Measurements from ENCODE around the gene ZNF423. TPM values are rescaled to one million over a fixed set of nuclear protein-coding genes. Genes with fewer than 3 reads are reported as not detected.

ZNF423 gene
- polyA plus RNA-seq, 1 donor from 2014 or later: 4.5 TPM

DNA sequence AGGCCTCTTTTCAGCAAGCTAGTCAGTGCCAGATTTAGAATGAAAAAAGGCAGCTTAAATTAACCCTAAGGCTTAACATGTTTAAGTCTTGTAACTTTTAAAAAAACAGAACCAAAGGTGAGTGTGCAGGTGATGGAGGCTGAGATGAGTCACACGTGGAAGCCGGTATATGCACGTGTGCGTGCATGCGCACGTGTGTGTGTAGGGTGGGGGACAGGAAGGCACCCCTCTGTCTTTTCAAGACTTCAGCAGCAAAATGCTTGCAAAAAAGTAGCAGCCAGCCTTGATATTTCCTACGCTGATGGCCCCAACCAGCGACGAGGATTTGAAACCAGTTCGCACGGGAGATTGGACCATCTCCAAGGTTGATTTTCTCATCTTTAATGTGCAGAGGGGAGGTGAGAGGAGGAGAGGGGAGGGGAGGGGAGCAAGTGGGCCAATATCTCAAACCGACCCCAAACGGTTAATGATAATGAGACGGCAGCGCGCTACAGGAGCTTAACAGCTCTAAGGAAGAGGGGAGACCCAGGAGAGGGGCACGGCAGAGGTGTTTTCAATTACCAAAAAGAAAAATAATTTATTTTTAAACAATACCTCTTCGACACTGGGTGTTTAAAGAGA, 154.7 kb downstream of the ZNF423 start:
- Histone ChIP-seq H3K27ac (ENCODE audit: low read length) (peak overlapping the region; percentile 75), H3K36me3 (ENCODE audit: insufficient read depth, low read length) (no peaks in the 10 kb centered on the region), H3K9me2 (ENCODE audit: insufficient read depth, low read length) (no peaks in the 10 kb centered on the region), H4K20me1 (ENCODE audit: insufficient read depth) (no peaks in the 10 kb centered on the region), H3K9ac (ENCODE audit: low read length) (peak overlapping the region; percentile 59), H2AFZ (ENCODE audit: low read depth, low read length) (no peak overlapping the region), H3K9me3 (ENCODE audit: low read length) (no peaks in the 10 kb centered on the region), H3K4me3 (ENCODE audit: low read length) (peak overlapping the region; percentile 63), H3K79me2 (replicated peaks; ENCODE audit: insufficient read depth, low read length) (no peaks in the 10 kb centered on the region), H3K4me2 (ENCODE audit: low read length) (peak overlapping the region; percentile 64), H3F3A (ENCODE audit: insufficient read depth, low read length, poor library complexity, severe bottlenecking) (peaks cover 17% of the 10 kb centered on the region), H3K27me3 (ENCODE audit: insufficient read depth, low read depth, low read length) (no peaks in the 10 kb centered on the region)
- TF ChIP-seq, protein P1, sequence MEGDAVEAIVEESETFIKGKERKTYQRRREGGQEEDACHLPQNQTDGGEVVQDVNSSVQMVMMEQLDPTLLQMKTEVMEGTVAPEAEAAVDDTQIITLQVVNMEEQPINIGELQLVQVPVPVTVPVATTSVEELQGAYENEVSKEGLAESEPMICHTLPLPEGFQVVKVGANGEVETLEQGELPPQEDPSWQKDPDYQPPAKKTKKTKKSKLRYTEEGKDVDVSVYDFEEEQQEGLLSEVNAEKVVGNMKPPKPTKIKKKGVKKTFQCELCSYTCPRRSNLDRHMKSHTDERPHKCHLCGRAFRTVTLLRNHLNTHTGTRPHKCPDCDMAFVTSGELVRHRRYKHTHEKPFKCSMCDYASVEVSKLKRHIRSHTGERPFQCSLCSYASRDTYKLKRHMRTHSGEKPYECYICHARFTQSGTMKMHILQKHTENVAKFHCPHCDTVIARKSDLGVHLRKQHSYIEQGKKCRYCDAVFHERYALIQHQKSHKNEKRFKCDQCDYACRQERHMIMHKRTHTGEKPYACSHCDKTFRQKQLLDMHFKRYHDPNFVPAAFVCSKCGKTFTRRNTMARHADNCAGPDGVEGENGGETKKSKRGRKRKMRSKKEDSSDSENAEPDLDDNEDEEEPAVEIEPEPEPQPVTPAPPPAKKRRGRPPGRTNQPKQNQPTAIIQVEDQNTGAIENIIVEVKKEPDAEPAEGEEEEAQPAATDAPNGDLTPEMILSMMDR (IDR thresholded peaks at IDR 0.05; ENCODE audit: poor library complexity, severe bottlenecking): no peak
- peak; percentile 94 for TF ChIP-seq MXI1 (conservative IDR thresholded peaks at IDR 0.05; ENCODE audit: poor library complexity, severe bottlenecking)

GRCh38 chr16:49700251-49701064, 155.5 kb downstream of the ZNF423 start:
- no peaks in the 10 kb centered on the region for H4K20me1 ChIP-seq (ENCODE audit: insufficient read depth)
- H3K4me3 ChIP-seq (ENCODE audit: low read length): peak overlapping the region; percentile 63
- H3K9me2 ChIP-seq (ENCODE audit: insufficient read depth, low read length): no peaks in the 10 kb centered on the region
- no peak for TF ChIP-seq POLR2AphosphoS5 (IDR thresholded peaks at IDR 0.05)
- no peak for TF ChIP-seq SMC3 (conservative IDR thresholded peaks at IDR 0.05; ENCODE audit: poor library complexity)
- TF ChIP-seq EZH2 (IDR thresholded peaks at IDR 0.05; ENCODE audit: borderline replicate concordance, insufficient read depth, low read length, poor library complexity, severe bottlenecking): no peak
- no peak for TF ChIP-seq RAD21 (conservative IDR thresholded peaks at IDR 0.05)
- TF ChIP-seq, protein P1 (IDR thresholded peaks at IDR 0.05; ENCODE audit: poor library complexity, severe bottlenecking): no peak
- H3K9me3 ChIP-seq (ENCODE audit: low read length): no peaks in the 10 kb centered on the region
- no peaks in the 10 kb centered on the region for H3K79me2 ChIP-seq (replicated peaks; ENCODE audit: insufficient read depth, low read length)
- no peaks in the 10 kb centered on the region for H3K36me3 ChIP-seq (ENCODE audit: insufficient read depth, low read length)
- H2AFZ ChIP-seq (ENCODE audit: low read depth, low read length): no peak overlapping the region
- H3K4me2 ChIP-seq (ENCODE audit: low read length): peak overlapping the region; percentile 64
- peak overlapping the region; percentile 75 for H3K27ac ChIP-seq (ENCODE audit: low read length)
- peak overlapping the region; percentile 46 for H3K9ac ChIP-seq (ENCODE audit: low read length)
- no peaks in the 10 kb centered on the region for H3K27me3 ChIP-seq (ENCODE audit: insufficient read depth, low read depth, low read length)
- H3F3A ChIP-seq (ENCODE audit: insufficient read depth, low read length, poor library complexity, severe bottlenecking): peaks cover 17% of the 10 kb centered on the region

DNA sequence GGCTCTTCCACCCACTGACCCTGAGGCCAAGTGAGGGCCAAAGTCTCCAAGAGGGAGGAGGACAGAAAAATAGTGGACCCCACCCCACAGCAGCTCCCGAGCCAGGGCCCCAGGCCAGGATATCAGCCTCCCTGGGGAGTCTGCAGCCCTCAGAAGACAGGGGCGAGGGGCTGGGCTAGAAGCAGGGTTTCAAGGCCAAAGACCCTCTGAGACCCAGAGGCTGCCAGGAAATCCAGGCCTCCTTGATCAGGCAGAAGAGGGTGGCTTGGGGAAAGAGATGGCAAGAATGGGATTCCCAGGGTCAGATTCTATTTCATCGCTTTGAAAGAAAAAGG, 156.1 kb downstream of the ZNF423 start:
- no peak overlapping the region for H3K4me2 ChIP-seq (ENCODE audit: low read length)
- no peaks in the 10 kb centered on the region for H3K9me2 ChIP-seq (ENCODE audit: insufficient read depth, low read length)
- no peaks in the 10 kb centered on the region for H3K9me3 ChIP-seq (ENCODE audit: low read length)
- H3K36me3 ChIP-seq (ENCODE audit: insufficient read depth, low read length): no peaks in the 10 kb centered on the region
- H3K9ac ChIP-seq (ENCODE audit: low read length): peak overlapping the region; percentile 46
- H4K20me1 ChIP-seq (ENCODE audit: insufficient read depth): no peaks in the 10 kb centered on the region
- H3K27ac ChIP-seq (ENCODE audit: low read length): peak overlapping the region; percentile 75
- H3K27me3 ChIP-seq (ENCODE audit: insufficient read depth, low read depth, low read length): no peaks in the 10 kb centered on the region
- TF ChIP-seq, protein P2, sequence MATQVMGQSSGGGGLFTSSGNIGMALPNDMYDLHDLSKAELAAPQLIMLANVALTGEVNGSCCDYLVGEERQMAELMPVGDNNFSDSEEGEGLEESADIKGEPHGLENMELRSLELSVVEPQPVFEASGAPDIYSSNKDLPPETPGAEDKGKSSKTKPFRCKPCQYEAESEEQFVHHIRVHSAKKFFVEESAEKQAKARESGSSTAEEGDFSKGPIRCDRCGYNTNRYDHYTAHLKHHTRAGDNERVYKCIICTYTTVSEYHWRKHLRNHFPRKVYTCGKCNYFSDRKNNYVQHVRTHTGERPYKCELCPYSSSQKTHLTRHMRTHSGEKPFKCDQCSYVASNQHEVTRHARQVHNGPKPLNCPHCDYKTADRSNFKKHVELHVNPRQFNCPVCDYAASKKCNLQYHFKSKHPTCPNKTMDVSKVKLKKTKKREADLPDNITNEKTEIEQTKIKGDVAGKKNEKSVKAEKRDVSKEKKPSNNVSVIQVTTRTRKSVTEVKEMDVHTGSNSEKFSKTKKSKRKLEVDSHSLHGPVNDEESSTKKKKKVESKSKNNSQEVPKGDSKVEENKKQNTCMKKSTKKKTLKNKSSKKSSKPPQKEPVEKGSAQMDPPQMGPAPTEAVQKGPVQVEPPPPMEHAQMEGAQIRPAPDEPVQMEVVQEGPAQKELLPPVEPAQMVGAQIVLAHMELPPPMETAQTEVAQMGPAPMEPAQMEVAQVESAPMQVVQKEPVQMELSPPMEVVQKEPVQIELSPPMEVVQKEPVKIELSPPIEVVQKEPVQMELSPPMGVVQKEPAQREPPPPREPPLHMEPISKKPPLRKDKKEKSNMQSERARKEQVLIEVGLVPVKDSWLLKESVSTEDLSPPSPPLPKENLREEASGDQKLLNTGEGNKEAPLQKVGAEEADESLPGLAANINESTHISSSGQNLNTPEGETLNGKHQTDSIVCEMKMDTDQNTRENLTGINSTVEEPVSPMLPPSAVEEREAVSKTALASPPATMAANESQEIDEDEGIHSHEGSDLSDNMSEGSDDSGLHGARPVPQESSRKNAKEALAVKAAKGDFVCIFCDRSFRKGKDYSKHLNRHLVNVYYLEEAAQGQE (IDR thresholded peaks at IDR 0.05; ENCODE audit: borderline replicate concordance): no peak
- no peak for TF ChIP-seq RAD21 (conservative IDR thresholded peaks at IDR 0.05)
- TF ChIP-seq EZH2 (IDR thresholded peaks at IDR 0.05; ENCODE audit: borderline replicate concordance, insufficient read depth, low read length, poor library complexity, severe bottlenecking): no peak
- TF ChIP-seq TAF1 (IDR thresholded peaks at IDR 0.05; ENCODE audit: low read depth): no peak
- no peak for TF ChIP-seq EP300 (conservative IDR thresholded peaks at IDR 0.05; ENCODE audit: poor library complexity, severe bottlenecking)
- TF ChIP-seq, protein P1 (IDR thresholded peaks at IDR 0.05; ENCODE audit: poor library complexity, severe bottlenecking): no peak
- no peak for TF ChIP-seq POLR2AphosphoS5 (IDR thresholded peaks at IDR 0.05)
- TF ChIP-seq SMC3 (conservative IDR thresholded peaks at IDR 0.05; ENCODE audit: poor library complexity): no peak
- no peak for TF ChIP-seq MXI1 (conservative IDR thresholded peaks at IDR 0.05; ENCODE audit: poor library complexity, severe bottlenecking)
- no peak overlapping the region for H2AFZ ChIP-seq (ENCODE audit: low read depth, low read length)
- H3F3A ChIP-seq (ENCODE audit: insufficient read depth, low read length, poor library complexity, severe bottlenecking): peaks cover 17% of the 10 kb centered on the region
- no peak overlapping the region for H3K4me3 ChIP-seq (ENCODE audit: low read length)
- H3K79me2 ChIP-seq (replicated peaks; ENCODE audit: insufficient read depth, low read length): no peaks in the 10 kb centered on the region
